ES-I3 (cell line): ENCODE results near the gene HLTF.

ENCODE experiments used
- H3K36me3 ChIP-seq: 2 replicates; pipeline ENCODE4 v1.6.1; 2013; ENCODE audit warnings: mild to moderate bottlenecking, low read length, control low read depth, moderate library complexity; ENCODE audit not compliant: insufficient read depth
- H3K4me1 ChIP-seq: 2 replicates; pipeline ENCODE4 v1.6.1; 2013; ENCODE audit warnings: mild to moderate bottlenecking, control low read depth, low read length; ENCODE audit not compliant: insufficient read depth
- H3K9ac ChIP-seq: 2 replicates; pipeline ENCODE4 v1.6.1; 2013; ENCODE audit warnings: low read depth, mild to moderate bottlenecking, low read length, moderate library complexity
- H3K9me3 ChIP-seq: 2 replicates; pipeline ENCODE4 v1.6.1; 2013; ENCODE audit warnings: mild to moderate bottlenecking, low read length, moderate library complexity; ENCODE audit not compliant: control insufficient read depth, insufficient read depth

HLTF gene

GRCh38 chr3:149058602-149059001, 27.7 kb downstream of the HLTF start:
- Histone ChIP-seq H3K4me1 (no peaks in the 10 kb centered on the region), H3K36me3 (peaks cover 6% of the 10 kb centered on the region; the same call in 1 of the 2 replicates), H3K9ac (no peak overlapping the region), H3K9me3 (peaks cover 2% of the 10 kb centered on the region; the same call in 1 of the 2 replicates)

GRCh38 chr3:149058198-149058597, 28.1 kb downstream of the HLTF start:
- peaks cover 6% of the 10 kb centered on the region; the same call in 1 of the 2 replicates for H3K36me3 ChIP-seq
- no peaks in the 10 kb centered on the region for H3K4me1 ChIP-seq
- H3K9me3 ChIP-seq, result peaks cover 2% of the 10 kb centered on the region; the same call in 1 of the 2 replicates
- no peak overlapping the region for H3K9ac ChIP-seq

DNA sequence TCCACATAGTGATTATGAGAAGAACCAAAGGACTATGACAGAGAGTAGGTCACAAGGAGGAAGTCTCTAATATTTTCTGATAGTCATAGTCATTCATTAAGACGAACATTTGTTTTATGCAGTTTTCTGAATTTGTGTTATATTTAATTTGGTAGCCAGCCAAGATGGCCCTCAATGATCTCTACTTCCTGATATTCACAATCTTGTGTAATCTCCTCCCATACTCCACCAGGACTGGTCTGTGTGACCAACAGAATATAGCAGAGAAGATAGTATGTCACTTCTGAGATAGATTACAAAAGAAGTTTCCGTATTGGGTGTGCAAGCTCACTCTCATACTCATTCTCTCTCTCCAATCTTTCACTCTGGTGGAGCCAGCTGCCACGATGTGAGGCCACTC, 30.8 kb downstream of the HLTF start:
- peaks cover 6% of the 10 kb centered on the region; the same call in 1 of the 2 replicates for H3K36me3 ChIP-seq

DNA sequence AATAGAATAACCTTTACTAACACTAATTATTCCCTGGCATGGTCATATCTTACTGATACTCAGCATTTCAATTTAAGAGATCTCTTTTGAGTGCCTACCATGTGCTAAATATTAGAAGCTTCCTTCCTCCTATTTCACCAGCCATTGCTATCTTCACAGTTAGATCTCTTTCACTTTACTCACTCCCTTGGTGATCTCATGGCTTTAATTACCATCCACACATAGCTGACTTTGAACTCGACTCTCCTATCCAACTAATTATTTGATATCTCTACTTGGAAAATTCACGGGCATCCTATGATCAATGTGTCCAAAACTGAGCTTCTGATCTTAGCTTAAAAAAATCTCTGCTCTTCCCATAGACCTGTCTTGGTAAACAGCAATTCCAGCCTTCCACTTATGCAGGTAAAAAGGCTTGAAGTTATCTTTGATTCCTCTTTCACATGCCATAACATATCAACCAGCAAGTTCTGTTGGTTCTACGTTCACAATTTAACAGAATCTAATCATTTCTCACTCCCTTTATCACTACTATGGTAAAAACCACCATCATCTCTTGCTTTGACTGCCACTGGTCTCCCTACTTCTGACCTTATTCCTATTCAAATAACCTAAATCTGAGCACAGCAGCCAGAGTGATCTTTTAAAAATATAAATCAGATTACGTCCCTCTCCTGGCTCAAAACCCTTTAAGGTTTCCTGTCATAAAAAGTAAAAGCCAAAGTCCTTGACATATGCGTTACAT, 41.8 kb downstream of the HLTF start:
- H3K36me3 ChIP-seq, result peaks cover 6% of the 10 kb centered on the region

More for the DNA sequence above, 30.8 kb downstream of the HLTF start:
- Histone ChIP-seq H3K9ac (no peak overlapping the region), H3K9me3 (peaks cover 2% of the 10 kb centered on the region; the same call in 1 of the 2 replicates), H3K4me1 (no peaks in the 10 kb centered on the region)

GRCh38 chr3:149042789-149043386, 43.4 kb downstream of the HLTF start:
- H3K36me3 ChIP-seq, result peaks cover 6% of the 10 kb centered on the region
- H3K9me3 ChIP-seq, result no peaks in the 10 kb centered on the region
- H3K4me1 ChIP-seq, result no peaks in the 10 kb centered on the region
- H3K9ac ChIP-seq, result no peak overlapping the region

More for the DNA sequence above, 41.8 kb downstream of the HLTF start:
- no peaks in the 10 kb centered on the region for H3K4me1 ChIP-seq
- no peaks in the 10 kb centered on the region for H3K9me3 ChIP-seq
- no peak overlapping the region for H3K9ac ChIP-seq

- no peaks in the 10 kb centered on the region for H3K4me1 ChIP-seq
- H3K36me3 ChIP-seq, result peaks cover 3% of the 10 kb centered on the region
- no peak overlapping the region for H3K9ac ChIP-seq
- no peaks in the 10 kb centered on the region for H3K9me3 ChIP-seq
Observed at GRCh38 chr3:149038322-149038721, 48.0 kb downstream of the HLTF start.

GRCh38 chr3:149037684-149038083, 48.6 kb downstream of the HLTF start:
- Histone ChIP-seq H3K36me3 (peaks cover under 1% of the 10 kb centered on the region), H3K9ac (no peak overlapping the region), H3K4me1 (no peaks in the 10 kb centered on the region), H3K9me3 (no peaks in the 10 kb centered on the region)

GRCh38 chr3:149031096-149031495, 55.2 kb downstream of the HLTF start:
- no peaks in the 10 kb centered on the region for H3K9me3 ChIP-seq
- no peaks in the 10 kb centered on the region for H3K4me1 ChIP-seq
- no peak overlapping the region for H3K9ac ChIP-seq
- peaks cover under 1% of the 10 kb centered on the region; the same call in 1 of the 2 replicates for H3K36me3 ChIP-seq

- H3K4me1 ChIP-seq, result no peaks in the 10 kb centered on the region
- H3K9ac ChIP-seq, result no peak overlapping the region
- H3K9me3 ChIP-seq, result peaks cover 6% of the 10 kb centered on the region
- H3K36me3 ChIP-seq, result peaks cover 10% of the 10 kb centered on the region
Observed at GRCh38 chr3:149026718-149027117, 59.6 kb downstream of the HLTF start.

GRCh38 chr3:149023951-149024350, 62.4 kb downstream of the HLTF start:
- Histone ChIP-seq H3K9ac (no peak overlapping the region), H3K4me1 (peaks cover 24% of the 10 kb centered on the region), H3K36me3 (peaks cover 10% of the 10 kb centered on the region), H3K9me3 (peaks cover 6% of the 10 kb centered on the region)

- Histone ChIP-seq H3K4me1 (peaks cover 24% of the 10 kb centered on the region), H3K9me3 (peaks cover 6% of the 10 kb centered on the region), H3K9ac (no peak overlapping the region), H3K36me3 (peaks cover 10% of the 10 kb centered on the region)
Observed at GRCh38 chr3:149021830-149022229, 64.5 kb downstream of the HLTF start.

GRCh38 chr3:149020839-149021252, 65.5 kb downstream of the HLTF start:
- peaks cover 24% of the 10 kb centered on the region for H3K4me1 ChIP-seq
- H3K9ac ChIP-seq, result no peak overlapping the region
- peaks cover 8% of the 10 kb centered on the region for H3K36me3 ChIP-seq
- H3K9me3 ChIP-seq, result peaks cover 6% of the 10 kb centered on the region

DNA sequence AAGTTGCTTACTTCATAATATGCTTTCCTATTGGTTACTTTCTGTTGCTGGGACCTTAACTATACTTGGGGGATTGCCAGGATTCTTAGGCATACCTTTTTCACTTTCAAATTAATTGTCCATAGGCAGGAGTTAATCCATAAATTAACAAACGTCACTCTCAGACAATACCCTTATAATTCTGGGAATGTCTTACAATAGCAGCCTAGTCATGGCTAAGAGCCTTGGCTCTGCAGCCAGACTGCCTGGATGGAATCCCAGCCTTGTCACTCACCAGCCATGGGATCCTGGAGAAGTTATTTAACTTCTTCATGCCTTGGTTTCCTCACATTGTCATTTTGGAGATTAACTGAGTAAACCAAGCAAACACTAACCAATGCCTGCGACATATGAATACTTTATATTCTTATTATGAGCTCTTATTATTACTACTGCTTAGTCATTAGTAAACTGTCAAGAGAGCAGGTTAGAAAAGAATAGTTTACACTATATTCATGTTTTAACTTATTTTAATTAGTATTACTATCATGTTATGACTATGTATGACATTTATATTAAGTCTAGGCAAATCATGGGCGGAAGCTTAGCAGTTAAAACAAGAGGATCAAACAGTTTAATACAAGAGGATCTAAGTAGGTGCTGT, 66.0 kb downstream of the HLTF start:
- Histone ChIP-seq H3K36me3 (peaks cover 5% of the 10 kb centered on the region; the same call in 1 of the 2 replicates), H3K9ac (no peak overlapping the region), H3K4me1 (peaks cover 24% of the 10 kb centered on the region), H3K9me3 (peaks cover 3% of the 10 kb centered on the region)

DNA sequence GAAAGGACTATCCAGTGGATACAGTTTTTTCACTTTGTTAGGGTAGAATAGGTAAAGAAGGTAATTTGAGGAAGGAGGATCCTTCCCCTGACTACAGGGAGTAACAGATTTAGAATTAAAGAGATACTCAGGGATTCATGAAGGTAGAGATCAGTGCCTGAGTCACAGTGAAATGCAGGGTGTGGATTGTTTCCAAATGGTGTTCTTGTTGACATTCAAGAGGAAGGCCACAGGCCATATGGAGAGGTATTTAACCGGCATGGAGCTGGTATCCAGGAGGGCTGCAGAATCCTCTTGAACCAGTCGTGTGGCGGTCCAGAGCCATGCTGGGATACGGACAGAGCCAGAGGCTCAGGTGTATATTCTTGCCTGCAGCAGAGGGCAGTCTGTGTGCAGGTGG, 66.8 kb downstream of the HLTF start:
- no peaks in the 10 kb centered on the region for H3K9me3 ChIP-seq
- no peak overlapping the region for H3K9ac ChIP-seq
- peaks cover 5% of the 10 kb centered on the region; the same call in 1 of the 2 replicates for H3K36me3 ChIP-seq
- peaks cover 24% of the 10 kb centered on the region for H3K4me1 ChIP-seq
